NK-92 (cell line): Measurements from ENCODE around the gene YIPF4.
"Not testable (repeated sequence)": the region's sequence is repeated elsewhere in the genome, so short reads cannot be mapped to it uniquely, and the experiment has no call there.

Experiments used
- DNase-seq: peaks from one replicate; lab custom pipeline; 2025; ENCODE audit not compliant: unreplicated experiment; lab: John Stamatoyannopoulos, UW

Gene YIPF4

DNA sequence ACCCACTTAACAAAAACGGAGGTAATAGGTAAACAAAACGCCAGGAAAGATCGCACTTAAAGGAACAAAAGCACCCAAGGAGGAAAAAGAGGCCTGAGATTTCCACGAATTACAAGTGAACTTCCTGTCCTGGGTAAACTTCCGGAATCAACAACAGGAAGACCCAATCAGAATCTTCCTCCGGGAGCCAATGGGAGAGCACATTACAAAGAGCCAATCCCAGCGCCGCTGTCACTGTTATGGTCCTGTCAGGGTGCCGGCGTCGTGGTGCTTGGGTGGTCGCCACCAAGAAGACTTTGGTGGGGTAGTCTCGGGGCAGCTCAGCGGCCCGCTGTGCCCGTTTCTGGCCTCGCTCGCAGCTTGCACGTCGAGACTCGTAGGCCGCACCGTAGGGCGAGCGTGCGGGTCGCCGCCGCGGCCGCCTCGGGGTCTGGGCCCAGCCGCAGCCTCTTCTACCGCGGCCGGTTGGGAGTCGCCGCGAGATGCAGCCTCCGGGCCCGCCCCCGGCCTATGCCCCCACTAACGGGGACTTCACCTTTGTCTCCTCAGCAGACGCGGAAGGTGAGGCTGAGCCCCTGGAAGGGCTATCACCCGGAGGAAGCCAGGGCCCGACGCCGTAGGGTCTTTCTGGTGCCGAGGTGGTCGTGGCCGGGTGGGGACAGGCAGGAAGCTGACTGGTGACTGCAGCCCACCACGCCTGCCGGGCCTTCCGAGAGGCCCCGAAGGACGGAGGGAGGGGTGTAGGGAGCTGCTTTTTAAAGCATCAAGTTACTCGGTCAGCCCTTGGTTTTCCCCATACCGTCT lies at the start of gene YIPF4:
Gene YIPF4, plus strand, starts transcription at position 231 of the 804 bp plus-strand sequence. Its CDS starts 252 bp downstream, at position 483.
- DNase-seq = peak; percentile 13

DNA sequence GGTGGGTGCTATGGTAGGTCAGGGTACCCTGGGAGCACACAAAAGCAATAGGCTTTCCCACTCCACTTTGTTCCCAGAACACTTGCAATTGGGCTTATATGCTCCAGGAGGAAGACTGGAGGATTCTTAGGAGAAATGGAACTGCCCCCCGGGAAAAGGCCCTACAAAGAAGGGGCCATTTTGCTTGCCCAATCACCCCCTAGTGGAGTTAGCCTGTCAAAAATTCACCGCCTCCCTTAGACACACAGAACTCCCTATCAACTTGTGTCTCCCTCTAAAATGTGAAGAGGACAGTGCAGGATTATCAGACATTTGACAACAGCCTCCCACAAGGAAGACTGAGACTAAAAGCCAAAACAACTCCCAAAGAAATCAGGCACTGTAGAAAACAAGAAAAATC lies 49.5 kb upstream of the YIPF4 start:
- no peak for DNase-seq

DNA sequence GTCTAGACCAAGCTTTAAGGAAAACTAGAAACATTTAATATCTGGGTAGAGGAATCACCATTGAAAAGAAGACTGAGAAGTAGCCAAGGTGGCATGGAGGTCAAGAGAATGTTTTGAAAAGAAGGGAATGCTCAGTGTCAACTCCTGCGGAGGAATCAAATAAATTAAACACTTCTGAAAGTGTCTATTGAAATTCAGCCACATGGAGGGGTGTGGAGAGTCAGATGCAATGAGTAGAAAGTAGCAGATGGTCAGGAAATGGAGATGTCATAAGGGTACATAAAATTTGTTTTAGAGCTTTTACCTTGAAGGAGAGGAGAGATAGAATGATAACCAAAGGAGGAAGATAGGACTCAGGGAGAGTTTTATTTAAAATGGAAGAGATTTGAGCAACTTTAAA lies 48.1 kb upstream of the YIPF4 start:
- DNase-seq = no peak

DNA sequence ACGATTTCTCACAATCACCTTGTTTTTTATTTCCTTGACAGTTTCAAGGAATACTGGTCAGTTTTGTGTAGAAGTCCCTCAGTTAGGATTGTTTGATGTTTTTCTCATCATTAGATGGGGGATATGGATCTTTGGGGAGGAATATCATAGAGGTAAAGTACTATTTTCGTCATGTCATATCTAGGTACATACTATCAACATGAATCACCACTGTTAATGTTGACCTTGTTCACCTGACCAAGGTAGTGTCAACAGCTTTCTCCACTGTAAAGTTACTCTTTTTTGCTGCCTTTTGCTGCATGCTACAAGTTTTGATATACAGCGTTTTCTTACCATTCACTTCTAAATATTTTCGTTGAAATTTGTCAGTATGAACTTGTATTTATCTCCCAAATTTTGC lies 45.7 kb upstream of the YIPF4 start:
- DNase-seq = no peak

DNA sequence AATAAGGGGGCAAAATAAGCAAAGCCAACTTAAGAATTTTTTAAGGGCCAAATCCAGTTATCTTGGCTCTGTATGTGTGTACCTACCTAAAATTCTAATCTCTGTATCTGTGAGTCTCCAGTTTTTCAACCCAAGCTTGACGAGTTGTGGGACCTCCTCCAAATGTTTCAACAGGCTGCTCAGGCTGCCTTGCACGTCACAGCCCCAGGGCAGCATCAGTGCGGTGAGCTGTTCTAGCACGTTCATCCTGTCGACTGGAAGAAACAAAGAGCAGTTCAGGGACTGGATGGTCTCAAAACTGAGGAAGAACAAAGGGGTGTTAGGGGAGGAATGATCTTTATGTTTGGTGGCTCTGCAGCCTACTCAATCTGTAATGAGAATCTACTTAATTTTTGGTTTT lies 42.4 kb upstream of the YIPF4 start:
- DNase-seq = no peak

DNA sequence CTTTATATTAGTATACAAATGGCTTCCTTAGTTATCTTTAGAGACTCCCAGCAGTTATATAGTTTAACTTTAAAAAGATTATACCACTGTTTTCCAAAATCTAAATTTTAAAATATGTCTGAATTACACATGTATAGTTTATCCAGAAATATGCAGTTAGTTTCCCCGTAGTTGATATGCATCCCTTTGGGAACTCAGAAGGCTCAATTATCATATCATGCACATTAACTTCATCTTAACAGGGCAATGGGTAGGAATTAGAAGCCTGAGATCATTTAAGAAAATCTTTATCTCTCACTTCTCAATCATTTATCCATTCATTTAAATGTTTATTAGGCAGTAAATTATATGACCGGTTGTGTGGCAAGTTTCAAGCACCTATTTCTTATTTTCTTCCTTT lies 40.2 kb upstream of the YIPF4 start:
- DNase-seq = no peak

DNA sequence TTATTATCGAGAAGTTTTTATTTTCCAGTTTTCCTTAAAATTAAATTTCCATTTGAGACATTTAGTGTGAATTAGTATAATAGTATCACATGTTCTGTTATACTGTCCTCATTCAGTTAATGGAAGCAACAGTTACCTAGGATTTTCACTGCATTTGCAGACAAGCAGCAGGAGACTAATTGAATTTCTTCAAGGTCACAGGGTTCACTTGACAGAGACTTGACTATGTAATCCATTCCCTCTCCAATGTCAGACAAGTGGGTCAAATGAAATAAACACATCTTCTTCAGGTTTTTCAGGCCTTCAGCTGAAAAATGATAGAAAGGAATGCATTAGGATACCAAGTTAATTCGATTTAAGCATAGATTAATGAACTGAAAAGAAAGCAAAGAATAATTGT lies 39.7 kb upstream of the YIPF4 start:
- DNase-seq = no peak

DNA sequence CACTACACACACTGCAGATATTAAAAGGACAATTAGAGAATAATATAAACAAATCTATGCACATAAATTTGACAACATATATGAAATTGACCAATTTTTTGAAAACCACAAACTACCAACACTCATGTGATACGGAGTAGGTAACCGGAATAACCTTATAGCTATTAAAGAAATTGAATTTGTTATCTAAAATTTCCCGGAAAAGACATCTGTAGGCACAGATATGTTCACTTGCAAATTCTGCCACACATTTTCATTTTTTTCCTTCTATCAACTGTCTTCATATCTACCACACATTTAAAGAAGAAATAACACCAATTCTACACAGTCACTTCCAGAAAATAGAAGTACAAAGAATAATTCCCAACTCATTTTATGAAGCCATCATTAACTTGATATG lies 35.4 kb upstream of the YIPF4 start:
- DNase-seq = no peak

DNA sequence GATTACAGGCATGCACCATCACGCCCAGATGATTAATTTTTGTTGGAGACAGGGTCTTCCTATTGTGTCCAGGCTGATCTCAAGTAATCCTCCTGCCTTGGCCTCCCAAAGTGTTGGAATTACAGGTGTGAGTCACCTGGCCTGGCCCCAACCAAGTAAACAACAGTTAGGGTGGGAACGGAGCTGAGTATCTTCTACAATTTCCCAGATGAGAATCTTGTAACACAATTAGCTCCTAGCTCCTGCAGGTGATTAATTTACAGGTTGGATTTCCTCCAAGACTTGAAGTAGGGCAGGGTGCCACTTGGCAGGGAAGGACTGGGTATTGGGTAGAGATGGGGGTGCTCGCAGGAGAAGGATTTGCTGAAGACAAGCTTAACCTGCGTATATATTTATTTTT lies 30.8 kb upstream of the YIPF4 start:
- DNase-seq = no peak

DNA sequence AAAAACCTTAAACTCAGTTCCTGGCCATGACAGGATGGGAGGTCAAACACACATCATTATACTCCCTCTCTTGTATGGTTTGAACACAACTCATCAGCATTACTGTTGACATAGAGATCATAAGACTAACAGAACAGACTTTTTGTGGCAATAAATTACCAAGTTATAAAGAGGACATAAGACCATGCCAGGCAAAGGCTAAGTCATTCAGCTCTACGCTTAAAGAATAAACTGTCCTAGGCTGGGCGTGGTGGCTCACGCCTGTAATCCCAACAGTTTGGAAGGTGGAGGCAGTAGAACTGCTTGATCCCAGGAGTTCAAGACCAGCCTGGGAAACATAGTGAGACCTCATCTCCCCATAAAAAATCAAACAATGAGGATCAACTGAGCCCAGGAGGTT lies 29.4 kb upstream of the YIPF4 start:
- DNase-seq = no peak

DNA sequence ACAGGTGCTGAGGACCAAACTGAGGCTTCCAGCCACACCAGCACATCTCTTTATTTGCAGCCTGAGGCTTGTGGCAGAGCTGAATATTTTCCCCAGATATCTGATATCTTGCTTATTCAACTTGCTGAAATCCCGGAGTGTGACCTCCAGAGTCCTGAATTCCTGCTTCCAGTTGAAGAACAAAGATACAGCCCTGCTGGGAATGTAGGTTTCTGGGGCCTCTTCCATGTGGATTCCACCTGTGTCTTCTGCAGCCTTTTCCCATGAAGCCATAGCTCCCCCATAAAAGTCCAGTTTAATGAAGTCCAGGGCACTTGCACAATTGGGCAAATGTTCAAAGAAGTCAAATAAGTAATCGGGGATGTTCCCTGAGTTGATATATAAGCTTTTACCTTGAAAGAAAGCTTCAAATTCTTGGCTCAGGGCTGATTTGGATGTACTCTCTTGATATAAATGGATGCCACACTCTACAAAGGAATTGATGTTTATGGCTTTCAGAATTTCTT lies 27.9 kb upstream of the YIPF4 start:
- DNase-seq = no peak

DNA sequence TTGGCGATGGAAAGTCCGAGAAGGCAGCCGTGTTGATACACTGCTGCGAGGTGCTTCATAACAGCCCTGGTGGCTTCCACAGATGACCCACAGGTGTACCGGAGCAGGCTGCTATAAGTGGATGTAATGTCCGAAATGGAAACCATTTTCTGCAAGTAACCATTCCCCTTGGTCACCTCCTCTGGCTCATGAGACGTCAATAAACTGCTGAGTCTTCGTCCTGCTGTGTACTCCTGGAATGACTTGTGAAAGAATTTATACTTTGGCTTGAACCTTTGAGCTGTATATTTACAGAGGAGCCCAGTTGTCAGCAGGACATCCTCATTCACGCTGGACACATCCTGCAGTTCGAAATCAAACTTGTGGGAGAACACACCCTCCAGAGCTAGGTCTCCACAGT lies 27.4 kb upstream of the YIPF4 start:
- no peak for DNase-seq

DNA sequence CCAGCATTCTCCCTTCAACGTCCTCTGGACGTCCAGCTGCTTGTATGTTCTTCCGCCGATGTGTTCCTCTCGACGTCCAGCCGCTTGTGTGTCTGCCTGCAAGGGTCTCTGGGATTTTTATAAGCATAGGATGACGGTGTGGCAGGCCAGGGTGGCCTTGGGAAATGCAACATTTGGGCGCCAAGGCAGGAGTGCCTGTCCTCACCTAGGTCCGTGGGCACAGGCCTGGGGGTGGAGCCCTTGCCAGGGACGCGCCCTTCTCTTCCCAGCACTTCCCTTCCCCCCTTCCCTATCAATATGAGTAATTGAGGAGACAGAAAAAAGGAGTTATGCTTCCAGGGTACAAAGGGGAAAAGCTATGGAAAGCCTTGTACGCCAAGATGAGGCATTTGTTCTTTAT lies 19.5 kb upstream of the YIPF4 start:
- DNase-seq = no peak

DNA sequence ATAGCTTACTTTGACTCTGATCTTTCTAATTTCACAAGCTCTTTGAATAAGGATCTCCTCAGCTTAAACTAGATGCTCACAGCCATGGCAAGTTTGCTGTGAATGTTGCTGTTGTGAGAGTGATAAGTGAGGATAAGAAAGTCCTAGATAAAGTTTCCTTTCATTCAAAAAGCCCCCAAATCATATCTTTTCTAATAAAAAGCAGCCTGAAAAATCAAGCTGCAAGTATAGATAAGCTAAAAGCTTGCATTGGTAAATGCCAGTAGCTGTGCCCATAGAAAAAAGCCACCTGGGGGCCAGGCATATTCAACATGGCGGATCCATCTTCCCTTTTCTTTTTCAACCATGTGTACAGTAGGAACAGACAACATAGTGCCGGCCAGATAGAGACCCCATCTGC lies 17.3 kb upstream of the YIPF4 start:
- no peak for DNase-seq

DNA sequence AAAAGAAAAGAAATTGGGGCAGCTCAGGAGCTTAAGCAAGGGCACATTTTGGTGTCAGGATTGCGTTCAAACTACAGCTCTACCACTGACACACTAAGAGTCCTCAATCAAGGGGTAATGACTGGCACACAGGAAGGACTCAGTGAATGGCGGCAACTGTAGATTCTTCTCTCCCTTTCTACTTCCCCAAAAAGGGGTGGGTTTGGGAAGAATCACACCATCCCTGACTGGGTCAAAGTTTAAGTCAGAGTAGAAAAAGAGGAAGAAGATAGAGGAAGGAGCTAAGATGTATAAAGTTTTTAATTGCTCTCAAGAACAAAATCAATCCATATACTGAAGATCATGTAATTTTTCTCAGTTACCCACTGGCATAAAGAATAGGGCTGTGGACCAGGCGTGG lies 15.6 kb upstream of the YIPF4 start:
- no peak for DNase-seq

DNA sequence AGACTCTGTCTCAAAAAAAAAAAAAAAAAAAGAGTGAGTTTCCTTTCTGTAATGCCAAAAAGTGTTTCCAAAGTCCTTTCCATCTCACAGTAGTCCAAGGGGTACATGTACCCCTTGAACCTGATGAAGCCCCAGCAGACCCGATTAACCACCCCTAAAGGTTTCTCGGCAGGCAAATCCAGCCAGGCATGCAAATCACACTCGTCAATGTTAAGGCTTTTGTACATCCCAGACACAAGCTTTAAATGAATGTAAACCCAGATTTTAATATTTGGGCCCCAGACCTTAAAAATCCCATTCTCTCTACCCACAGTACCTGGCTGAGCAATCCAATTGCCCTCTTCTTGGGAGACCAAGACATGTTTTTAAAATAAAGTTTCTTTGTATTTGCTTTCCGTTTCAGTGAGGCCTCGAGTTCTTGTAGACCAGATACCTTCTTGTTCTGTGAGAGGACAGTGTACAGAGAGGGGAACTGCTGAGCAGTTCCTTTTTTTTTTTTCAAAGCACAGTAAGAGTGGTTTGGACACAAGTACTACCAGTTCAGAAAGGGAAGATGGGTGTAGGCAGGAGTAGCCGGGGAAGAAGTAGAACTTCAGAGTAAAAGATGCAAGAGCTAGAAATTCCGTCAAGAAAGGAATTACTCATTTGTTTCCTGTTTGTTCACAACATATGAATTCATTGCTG lies 13.1 kb upstream of the YIPF4 start, which contains the start of gene NLRC4:
Gene NLRC4, minus strand, starts transcription at position 465 of the 684 bp plus-strand sequence. CDS start 8,111 bp downstream, outside the sequence.
- DNase-seq = no peak

DNA sequence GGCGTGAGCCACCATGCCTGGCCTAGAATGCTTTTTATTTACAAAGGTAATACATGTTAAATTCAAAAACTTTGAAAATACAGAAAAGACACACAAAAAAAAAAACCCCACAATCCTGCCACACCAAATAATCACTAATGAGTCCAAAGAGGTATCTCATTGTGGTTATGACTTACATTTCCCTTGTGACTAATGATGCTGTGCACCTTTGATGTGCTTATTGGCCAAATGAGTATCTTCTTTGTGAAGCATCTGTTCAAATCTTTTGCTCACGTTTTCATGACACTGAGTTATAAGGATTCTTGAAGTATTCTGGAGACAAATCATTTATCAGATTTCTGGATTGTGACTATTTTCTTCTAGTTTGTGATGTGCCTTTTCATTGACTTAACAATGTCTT lies 6.6 kb upstream of the YIPF4 start:
- no peak for DNase-seq

DNA sequence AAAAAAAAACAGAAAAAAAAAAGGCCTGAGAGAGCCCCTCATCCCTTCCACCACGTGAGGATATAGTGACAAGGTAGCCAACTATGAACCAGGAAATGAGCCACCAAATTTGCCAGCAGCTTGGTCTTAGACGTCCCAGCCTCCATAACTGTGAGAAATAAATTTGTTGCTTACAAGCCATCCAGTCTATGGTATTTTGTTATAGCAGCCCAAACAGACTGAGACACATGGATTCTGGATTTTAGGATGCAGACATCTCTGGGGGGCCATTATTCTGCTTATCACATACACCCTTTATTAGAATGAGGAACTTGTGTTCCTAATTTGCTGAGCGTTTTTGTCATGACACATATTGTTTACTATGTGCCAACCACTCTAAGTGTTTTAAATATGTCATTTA lies 5.4 kb upstream of the YIPF4 start:
- DNase-seq = no peak

DNA sequence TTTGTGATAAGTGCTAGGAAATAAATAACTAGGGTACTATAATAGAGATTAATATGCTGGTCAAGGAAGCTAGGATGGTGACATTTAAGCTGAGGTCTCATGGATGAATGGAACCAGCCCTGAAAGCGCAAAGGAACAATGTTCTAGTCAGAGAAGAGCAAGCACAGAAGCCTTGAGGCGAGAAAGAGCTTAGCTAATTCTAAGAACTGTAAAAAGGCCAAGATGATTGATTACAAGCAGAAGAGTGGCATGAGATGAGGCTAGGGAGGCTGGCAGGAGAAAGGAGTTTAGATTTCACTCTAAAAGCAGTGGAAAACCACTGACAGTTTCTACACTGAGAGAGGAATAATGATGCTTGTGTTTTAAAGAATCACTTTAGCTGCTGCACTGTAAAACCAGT lies 3.4 kb upstream of the YIPF4 start:
- DNase-seq = no peak

DNA sequence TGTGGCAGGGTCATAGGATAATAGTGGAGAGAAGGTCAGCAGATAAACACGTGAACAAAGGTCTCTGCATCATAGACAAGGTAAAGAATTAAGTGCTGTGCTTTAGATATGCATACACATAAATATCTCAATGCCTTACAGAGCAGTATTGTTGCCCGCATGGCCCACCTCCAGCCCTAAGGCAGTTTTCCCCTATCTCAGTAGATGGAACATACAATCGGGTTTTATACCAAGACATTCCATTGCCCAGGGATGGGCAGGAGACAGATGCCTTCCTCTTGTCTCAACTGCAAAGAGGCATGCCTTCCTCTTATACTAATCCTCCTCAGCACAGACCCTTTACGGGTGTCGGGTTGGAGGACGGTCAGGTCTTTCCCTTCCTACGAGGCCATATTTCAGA lies 1.9 kb upstream of the YIPF4 start:
- not testable (repeated sequence) for DNase-seq

DNA sequence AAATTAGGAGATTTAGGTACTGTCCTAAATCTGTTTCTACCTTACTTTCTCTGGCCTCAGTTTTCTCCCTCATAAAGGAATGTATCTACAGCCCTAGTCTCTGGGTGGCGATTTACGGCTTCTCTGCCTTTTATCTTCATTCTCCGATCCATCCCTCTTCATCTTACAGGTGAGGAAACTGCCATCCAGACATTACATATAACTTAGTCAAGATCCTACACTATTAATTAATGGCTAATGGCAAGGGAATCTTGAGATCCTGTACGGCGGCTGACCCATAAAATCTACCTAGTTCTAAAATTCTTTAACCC lies 386 bp upstream of the YIPF4 start:
- no peak for DNase-seq

DNA sequence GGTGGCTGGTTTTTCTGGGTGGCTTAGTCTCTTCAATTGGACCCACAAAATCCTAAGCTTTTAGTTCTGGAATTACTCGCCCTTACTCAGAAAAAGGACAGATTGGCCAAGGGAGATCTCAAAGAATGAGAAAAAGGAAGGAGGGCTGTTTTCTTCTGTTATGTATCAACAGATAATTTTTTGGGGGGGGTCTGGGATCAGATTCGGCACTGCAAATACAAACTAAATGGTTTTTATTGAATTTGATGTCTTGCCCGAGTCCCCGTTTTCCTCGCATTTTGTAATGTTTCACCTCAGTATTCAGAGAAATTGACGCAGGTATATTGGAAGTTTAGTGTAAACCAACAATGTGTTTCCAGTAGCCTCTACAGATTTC lies 762 bp downstream of the YIPF4 start:
- DNase-seq = no peak

DNA sequence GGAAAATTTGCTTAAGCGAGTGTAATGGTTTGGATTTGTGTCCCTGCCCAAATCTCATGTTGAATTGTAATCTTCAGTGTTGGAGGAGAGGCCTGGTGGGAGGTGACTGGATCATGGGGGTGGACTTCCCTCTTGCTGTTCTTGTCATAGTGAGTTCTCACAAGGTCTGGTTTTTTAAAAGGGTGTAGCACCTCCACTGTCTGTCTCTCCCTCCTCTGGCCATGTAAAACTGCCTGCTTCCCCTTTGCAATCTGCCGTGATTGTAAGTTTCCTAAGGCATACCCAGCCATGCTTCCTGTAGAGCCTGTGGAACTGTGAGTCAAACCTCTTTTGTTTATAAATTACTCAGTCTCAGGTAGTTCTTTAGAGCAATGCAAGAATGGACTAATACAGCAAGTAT lies 6.6 kb downstream of the YIPF4 start:
- DNase-seq = no peak
